Activated CD8-positive, alpha-beta memory T cell treated with anti-CD3 and anti-CD28 coated beads for 24 hours (primary cell): ENCODE data around the gene OR1F1.
A peak's percentile ranks its signal among the peaks of the same experiment; 100 is the strongest.
"Not testable (repeated sequence)": the region's sequence is repeated elsewhere in the genome, so short reads cannot be mapped to it uniquely, and the experiment has no call there.

Experiments
- DNase-seq: peaks from one replicate; pipeline ENCODE4 v3.0.0-alpha.2; 2020

The OR1F1 gene

DNA sequence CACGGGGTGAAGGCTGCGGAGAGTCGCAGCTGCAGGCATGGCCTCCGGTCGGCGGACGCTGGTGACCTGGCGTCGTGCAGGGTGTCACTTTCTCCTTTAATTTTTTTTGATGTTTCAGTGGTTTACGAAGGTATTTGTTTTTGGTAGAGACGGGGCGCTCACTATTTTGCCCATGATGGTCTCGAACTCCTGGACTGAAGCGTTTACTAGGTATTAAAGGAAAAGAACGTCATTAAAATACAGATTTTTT, 36.1 kb upstream of the OR1F1 start:
- no peak for DNase-seq

DNA sequence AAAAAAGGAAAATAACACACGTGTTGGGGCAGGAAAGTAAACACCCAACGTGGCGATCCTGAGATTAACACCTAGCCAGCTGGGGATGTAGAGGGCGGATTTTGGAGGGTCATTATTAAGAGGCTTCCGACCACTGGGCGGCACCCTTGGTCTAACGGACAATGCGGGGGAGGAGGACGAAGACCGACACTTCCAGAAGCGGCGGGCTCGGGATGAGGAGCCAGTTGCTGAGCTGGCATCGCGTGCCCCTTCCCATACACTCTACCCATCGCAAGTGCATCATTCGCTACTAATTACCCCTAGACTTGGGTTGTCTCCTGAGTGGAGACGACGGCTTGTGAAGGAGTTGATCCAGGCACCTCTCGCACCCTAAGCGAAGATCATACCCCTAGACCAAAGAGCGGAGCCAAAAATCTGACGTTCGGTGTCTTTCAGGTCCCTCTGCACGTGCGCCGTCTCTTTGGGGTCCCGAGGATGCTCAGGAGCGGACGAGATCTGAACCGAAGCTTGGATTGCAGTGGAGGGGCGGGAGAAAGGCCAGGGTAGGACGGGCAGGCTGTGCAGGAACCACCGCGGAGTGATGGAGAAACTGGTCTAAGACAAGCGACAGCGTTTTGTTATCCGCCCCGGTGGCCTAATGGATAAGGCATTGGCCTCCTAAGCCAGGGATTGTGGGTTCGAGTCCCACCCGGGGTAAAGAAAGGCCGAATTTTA, 35.6 kb upstream of the OR1F1 start:
- peak; percentile 99 for DNase-seq

DNA sequence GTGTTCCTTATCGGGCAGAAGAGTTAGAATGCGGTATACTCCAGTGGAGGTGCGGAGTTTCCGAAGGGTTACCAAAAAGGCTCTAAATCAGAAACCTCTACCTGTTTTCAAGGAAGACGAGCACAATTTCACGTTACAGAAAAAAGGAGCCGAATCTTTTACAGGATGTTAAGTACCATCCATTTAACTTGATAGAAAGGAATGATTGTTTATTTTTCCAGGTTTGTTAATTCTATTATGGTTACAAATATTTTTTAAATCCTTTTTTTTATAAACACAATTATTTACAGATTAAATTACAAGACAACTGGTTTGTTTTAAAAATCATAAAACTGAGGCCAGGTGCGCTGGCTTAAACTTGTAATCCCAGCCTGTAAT, 35.0 kb upstream of the OR1F1 start:
- DNase-seq = no peak

DNA sequence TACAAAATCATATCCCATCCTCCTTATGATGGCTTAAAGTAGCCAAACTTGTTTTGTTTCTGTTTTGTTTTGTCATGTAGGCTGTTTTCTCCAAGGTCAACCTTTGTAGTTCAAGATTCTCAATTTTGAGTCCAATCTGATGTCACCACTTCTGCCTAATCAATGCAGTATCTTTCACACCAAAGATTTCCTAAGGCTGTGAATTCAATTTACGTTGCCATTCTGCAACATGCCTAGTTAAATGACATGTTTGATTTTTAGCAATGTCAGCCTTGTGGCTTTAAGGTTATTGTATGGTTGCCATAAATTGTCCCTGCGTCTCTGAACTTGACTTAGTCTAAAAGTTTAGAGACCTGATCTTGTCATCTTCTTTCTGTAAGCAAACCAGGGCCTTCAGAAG, 32.8 kb upstream of the OR1F1 start:
- DNase-seq = no peak

DNA sequence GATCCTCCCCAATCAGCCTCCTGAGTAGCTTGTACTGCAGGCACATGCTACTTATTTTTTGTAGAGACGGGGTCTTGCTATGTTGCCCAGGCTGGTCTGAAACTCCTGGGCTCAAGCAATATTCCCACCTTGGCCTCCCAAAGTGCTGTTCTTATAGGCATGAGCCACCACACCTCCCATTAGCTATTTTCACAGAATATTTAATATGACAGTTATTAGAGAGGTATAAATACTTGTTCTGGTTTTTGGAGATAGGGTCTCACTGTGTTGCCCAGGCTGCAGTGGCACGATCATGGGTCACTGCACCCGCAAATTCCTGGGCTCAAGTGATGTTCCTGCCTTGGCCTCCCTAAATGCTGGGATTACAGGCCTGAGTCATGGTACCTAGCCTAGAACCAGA, 32.0 kb upstream of the OR1F1 start:
- DNase-seq = no peak

- peak; percentile 87 for DNase-seq
Measured at GRCh38 chr16:3157229-3158025, 30.6 kb upstream of the OR1F1 start.

GRCh38 chr16:3158026-3158509, 29.9 kb upstream of the OR1F1 start:
- DNase-seq = no peak

GRCh38 chr16:3158510-3159314, 29.3 kb upstream of the OR1F1 start:
- peak; percentile 98 for DNase-seq

GRCh38 chr16:3161235-3162018, 26.6 kb upstream of the OR1F1 start:
- DNase-seq = no peak

DNA sequence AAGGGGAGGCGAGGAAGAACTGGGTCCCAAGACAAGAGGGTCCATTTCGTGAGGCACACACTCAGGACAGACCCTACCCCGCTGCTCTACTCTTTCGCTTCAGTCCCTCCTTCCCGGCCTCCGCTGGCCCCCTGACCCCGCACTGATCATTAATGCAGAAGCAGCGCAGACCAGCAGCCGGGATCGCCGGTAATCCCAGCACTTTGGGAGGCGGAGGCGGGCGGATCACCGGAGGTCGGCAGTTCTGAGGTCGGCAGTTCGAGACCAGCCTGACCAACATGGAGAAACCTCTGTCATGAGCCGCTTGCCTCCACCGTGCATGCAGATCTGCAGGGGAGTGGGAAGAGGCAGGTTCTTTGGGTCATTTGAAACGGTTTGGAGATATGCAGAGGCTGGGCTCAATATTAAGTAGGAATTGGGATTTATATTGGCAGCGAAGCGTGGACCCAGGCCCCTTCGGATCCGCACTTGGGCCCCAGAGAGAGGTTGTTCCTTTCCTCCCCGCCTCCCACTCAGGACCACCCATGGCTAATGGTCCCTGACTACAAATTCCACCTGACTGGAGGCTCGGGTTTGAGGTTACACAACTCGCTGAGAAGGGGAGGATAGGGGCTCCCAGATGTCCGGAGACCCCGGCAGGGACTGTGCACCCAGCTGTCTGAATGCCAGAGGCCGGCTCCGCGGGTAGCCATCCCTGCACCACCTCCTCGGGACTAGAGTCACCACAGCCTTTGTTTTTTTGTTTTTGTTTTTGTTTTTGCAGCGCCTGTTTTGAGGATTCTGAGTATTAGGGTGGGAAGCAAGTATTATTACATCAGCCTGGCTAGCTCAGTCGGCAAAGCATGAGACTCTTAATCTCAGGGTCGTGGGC, 23.6 kb upstream of the OR1F1 start:
- no peak for DNase-seq

DNA sequence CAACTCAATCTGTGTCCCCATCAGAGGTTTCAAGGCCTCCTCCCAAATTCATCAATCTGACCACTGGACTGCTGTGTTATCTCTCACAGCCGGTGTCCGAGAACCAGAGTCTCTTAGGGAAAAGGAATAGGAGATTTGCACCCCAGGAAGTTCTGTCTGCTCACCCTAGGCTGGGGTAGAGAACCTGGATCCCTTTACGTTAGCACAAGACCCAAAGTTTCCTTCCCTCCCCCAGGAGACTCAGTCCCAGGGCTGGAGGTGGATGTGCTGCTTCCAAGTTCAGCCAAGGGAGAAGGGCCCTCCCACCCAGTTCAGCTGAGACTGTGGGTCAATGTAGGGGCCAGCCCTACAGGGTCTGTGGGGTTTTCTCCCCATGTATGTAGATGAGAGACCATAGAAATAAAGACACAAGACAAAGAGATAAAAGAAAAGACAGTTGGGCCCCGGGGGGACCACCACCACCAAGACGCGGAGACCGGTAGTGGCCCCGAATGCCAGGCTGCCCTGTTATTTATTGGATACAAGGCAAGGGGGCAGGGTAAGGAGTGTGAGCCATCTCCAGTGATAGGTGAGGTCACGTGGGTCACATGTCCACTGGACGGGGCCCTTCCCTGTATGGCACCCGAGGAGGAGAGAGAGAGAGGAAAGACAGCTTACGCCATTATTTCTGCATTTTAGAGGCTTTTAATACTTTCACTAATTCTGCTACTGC, 22.7 kb upstream of the OR1F1 start:
- DNase-seq = no peak

DNA sequence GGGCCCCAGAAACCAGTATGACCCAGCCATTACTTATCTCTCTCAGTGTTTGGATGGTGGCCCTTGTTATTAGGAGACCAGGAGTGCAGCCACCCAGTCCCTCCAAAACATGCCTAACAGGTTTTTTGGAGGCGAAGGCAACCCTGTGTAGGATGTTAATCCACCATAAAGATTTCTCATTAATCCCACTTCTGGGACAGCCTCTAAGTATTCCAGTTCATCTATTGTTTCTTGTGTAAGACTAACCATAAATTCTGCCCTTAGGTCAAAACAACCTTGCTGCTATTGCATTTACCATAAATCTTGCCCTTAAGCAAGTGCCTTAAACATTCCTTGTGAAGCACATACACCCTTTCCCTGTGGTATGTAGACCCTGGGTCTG, 21.5 kb upstream of the OR1F1 start:
- DNase-seq = no peak

DNA sequence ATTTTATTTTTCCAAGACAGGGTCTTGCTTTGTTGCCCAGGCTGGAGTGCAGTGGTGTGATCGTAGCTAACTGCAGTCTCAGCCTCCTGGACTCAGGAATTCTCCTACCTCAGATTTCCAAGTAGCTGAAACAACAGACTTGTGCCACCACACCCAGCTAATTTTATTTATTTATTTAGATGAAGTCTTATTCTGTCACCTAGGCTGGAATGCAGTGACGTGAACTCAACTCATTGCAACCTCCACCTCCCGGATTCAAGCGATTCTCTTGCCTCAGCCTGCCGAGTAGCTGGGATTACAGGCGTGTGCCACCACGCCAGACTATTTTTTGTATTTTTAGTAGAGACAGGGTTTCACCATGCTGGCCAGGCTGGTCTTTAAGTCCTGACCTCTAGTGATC, 19.3 kb upstream of the OR1F1 start:
- DNase-seq = not testable (repeated sequence)

- DNase-seq = peak; percentile 70
Measured at GRCh38 chr16:3170440-3171180, 17.4 kb upstream of the OR1F1 start.

DNA sequence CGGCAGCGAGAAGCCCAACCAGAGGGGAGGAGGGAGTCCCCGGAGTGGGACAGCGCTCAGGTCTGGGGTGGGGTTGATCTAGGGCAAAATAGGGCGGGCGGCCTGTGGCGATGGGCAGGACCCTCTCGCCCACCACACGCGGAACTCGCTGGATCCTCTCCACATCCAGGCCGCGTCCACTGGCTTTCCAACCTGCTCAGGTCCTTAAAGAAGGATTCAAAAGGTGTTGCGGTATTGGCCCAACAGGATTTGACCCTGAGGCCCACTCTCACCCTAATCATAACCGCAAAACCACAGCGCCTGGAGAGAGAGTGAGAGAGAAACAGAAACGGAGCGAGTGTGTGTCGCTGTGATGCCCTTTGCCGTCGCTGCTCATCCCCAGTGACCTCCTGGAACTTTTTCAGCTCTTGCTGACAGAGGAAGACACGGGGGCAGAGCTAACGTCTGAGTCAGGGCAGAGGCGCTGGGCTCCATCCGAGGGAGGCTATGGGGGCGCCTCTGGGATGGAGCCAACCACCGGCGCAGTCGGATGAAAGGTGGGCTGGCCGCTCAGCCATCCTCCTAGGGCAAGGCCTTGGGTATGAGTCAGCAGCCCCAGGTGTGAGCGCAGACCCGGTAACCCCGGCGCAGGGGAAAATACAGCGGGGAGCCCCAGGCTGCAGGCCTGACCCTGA, 16.7 kb upstream of the OR1F1 start:
- no peak for DNase-seq

DNA sequence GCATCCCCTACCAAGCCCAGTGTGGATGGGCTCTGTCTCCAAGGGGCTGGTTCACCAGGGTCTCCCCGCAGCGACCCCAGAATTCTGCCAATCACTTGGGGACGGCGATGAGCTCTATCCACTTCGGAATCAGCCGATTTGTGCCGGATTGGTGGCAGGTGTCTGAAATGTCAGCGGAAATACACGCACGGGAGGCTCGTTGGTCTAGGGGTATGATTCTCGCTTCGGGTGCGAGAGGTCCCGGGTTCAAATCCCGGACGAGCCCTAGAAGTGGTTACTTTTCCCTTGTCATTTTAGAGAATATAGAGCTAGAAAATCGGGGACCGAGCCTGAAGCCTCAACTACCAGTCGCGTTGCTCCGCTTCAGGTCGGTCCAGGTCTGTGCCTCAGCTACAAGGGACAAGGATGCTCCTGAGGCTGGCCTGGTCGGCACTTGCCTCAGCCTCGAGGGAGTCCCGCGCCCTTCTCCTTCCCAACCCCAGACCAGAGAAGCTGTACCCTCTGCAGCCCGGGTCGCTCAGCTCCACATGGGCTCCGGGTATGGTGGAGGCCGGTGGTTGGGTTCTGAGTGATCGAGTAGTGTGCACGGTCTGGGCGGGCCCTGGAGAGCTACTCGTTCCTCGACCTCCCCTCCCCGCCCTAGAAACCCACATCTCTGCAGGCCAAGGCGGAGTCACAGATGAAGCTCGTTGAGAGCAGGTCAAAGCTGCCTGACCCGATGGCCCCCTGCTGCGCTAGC, 16.0 kb upstream of the OR1F1 start:
- DNase-seq = peak; percentile 88

DNA sequence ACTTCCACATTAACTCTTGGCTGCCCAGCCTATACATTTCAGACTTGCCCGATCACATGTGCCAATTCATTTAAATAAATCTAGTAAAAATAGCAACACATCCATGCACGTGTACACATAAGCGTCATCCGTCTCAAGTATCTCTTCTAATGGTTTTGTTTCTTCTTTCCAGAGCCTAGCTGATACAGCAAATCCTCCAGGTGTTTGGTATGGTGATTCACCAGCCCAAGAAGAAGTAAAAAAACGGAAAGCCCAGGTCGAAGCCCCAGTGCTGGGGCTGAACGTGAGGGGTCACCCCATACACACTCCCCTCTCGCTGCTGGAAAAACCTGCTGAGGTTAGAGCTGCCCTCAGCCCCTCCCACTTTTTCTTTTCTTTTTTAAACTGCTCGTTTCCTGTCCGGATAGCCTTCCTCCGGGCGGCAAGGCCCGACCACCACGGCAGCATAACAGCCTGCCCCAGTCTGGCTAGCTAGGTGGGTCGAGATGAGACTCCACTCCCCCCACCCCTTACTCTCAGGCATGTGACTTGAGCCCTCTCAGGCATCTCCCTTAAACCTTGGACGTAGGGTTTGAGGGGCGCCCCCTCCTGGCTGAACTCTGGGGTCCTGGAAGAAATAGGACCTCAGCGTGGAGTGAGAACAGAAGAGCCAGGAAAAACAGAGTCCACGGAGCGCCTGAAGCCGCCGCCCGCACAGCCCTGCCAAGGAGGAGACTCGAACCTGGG, 13.9 kb upstream of the OR1F1 start:
- no peak for DNase-seq

GRCh38 chr16:3174618-3175148, 13.3 kb upstream of the OR1F1 start:
- DNase-seq = no peak
